BLaER1 (cell line): Measurements from ENCODE around the gene SHROOM2.

ENCODE experiments used
- H3K27ac ChIP-seq: shearing (Covaris generic); formaldehyde crosslinking; 2 replicates; pipeline ENCODE4 v1.8.1; 2022
- H3K27me3 ChIP-seq: shearing (Covaris generic); formaldehyde crosslinking; 2 replicates; pipeline ENCODE4 v1.8.1; 2022
- H3K36me3 ChIP-seq: shearing (Covaris generic); formaldehyde crosslinking; 2 replicates; pipeline ENCODE4 v1.8.1; 2022
- H3K4me1 ChIP-seq: shearing (Covaris generic); formaldehyde crosslinking; 2 replicates; pipeline ENCODE4 v1.8.1; 2022
- H3K4me2 ChIP-seq: shearing (Covaris generic); formaldehyde crosslinking; 2 replicates; pipeline ENCODE4 v1.8.1; 2022
- H3K4me3 ChIP-seq: shearing (Covaris generic); formaldehyde crosslinking; 2 replicates; pipeline ENCODE4 v1.8.1; 2022
- H3K9ac ChIP-seq: shearing (Covaris generic); formaldehyde crosslinking; 2 replicates; pipeline ENCODE4 v1.8.1; 2022
- H3K9me3 ChIP-seq: shearing (Covaris generic); formaldehyde crosslinking; 2 replicates; pipeline ENCODE4 v1.8.1; 2022
- H4K20me1 ChIP-seq: shearing (Covaris generic); formaldehyde crosslinking; 2 replicates; pipeline ENCODE4 v1.8.1; 2022
- Cebpa-rat ChIP-seq: shearing (Covaris generic); IDR thresholded peaks from 2 replicates; pipeline ENCODE4 v1.8.1; 2022

The SHROOM2 gene

GRCh38 chrX:9983441-9983840 lies 197.2 kb downstream of the SHROOM2 start:
- no peaks in the 10 kb centered on the region for H3K27me3 ChIP-seq
- no peak overlapping the region for H3K9ac ChIP-seq
- peaks cover 15% of the 10 kb centered on the region for H3K4me1 ChIP-seq
- no peaks in the 10 kb centered on the region for H4K20me1 ChIP-seq
- no peak overlapping the region for H3K4me3 ChIP-seq
- H3K4me2 ChIP-seq, result no peak overlapping the region
- no peaks in the 10 kb centered on the region for H3K36me3 ChIP-seq
- H3K27ac ChIP-seq, result no peak overlapping the region
- H3K9me3 ChIP-seq, result no peaks in the 10 kb centered on the region
- TF ChIP-seq Cebpa-rat, result no peak

- Histone ChIP-seq H3K4me3 (no peak overlapping the region), H3K27me3 (no peaks in the 10 kb centered on the region), H3K4me1 (peaks cover 15% of the 10 kb centered on the region), H3K36me3 (no peaks in the 10 kb centered on the region), H3K9me3 (no peaks in the 10 kb centered on the region), H3K4me2 (no peak overlapping the region), H3K9ac (no peak overlapping the region), H4K20me1 (no peaks in the 10 kb centered on the region), H3K27ac (no peak overlapping the region)
- no peak for TF ChIP-seq Cebpa-rat
These were observed 197.6 kb downstream of the SHROOM2 start for GRCh38 chrX:9983846-9984245.

- H3K4me1 ChIP-seq, result no peaks in the 10 kb centered on the region
- TF ChIP-seq Cebpa-rat, result no peak
- no peak overlapping the region for H3K27ac ChIP-seq
- H4K20me1 ChIP-seq, result no peaks in the 10 kb centered on the region
- no peak overlapping the region for H3K9ac ChIP-seq
- H3K4me2 ChIP-seq, result no peak overlapping the region
- H3K27me3 ChIP-seq, result no peaks in the 10 kb centered on the region
- H3K9me3 ChIP-seq, result no peaks in the 10 kb centered on the region
- H3K4me3 ChIP-seq, result no peak overlapping the region
- H3K36me3 ChIP-seq, result no peaks in the 10 kb centered on the region
These were observed 202.5 kb downstream of the SHROOM2 start for GRCh38 chrX:9988762-9989161.

- Histone ChIP-seq H3K36me3 (no peaks in the 10 kb centered on the region), H4K20me1 (no peaks in the 10 kb centered on the region), H3K9ac (no peak overlapping the region), H3K4me1 (no peaks in the 10 kb centered on the region), H3K9me3 (no peaks in the 10 kb centered on the region), H3K4me3 (no peak overlapping the region), H3K27ac (no peak overlapping the region), H3K27me3 (no peaks in the 10 kb centered on the region), H3K4me2 (no peak overlapping the region)
- no peak for TF ChIP-seq Cebpa-rat
These were observed 205.8 kb downstream of the SHROOM2 start for GRCh38 chrX:9992061-9992460.

GRCh38 chrX:9992724-9993123 lies 206.5 kb downstream of the SHROOM2 start:
- no peak overlapping the region for H3K9ac ChIP-seq
- 0 out of 2 replicates have a peak, but pooled peaks cover 6% of the 10 kb centered on the region for H3K4me1 ChIP-seq
- H3K4me2 ChIP-seq, result no peak overlapping the region
- TF ChIP-seq Cebpa-rat, result no peak
- H3K27ac ChIP-seq, result no peak overlapping the region
- H4K20me1 ChIP-seq, result no peaks in the 10 kb centered on the region
- no peaks in the 10 kb centered on the region for H3K9me3 ChIP-seq
- H3K36me3 ChIP-seq, result no peaks in the 10 kb centered on the region
- H3K4me3 ChIP-seq, result no peak overlapping the region
- no peaks in the 10 kb centered on the region for H3K27me3 ChIP-seq

GRCh38 chrX:9995855-9996339 lies 209.7 kb downstream of the SHROOM2 start:
- Histone ChIP-seq H3K4me3 (no peak overlapping the region), H3K27me3 (no peaks in the 10 kb centered on the region), H4K20me1 (no peaks in the 10 kb centered on the region), H3K27ac (no peak overlapping the region), H3K4me2 (no peak overlapping the region), H3K36me3 (no peaks in the 10 kb centered on the region), H3K4me1 (peaks cover 6% of the 10 kb centered on the region; the same call in 1 of the 2 replicates), H3K9me3 (no peaks in the 10 kb centered on the region), H3K9ac (no peak overlapping the region)
- no peak for TF ChIP-seq Cebpa-rat

- Histone ChIP-seq H3K4me2 (no peak overlapping the region), H3K36me3 (no peaks in the 10 kb centered on the region), H3K9ac (no peak overlapping the region), H3K4me3 (no peak overlapping the region), H4K20me1 (no peaks in the 10 kb centered on the region), H3K27ac (no peak overlapping the region), H3K4me1 (peaks cover 6% of the 10 kb centered on the region; the same call in 1 of the 2 replicates), H3K27me3 (no peaks in the 10 kb centered on the region), H3K9me3 (no peaks in the 10 kb centered on the region)
- no peak for TF ChIP-seq Cebpa-rat
These were observed 210.8 kb downstream of the SHROOM2 start for GRCh38 chrX:9997041-9997440.

- Histone ChIP-seq H3K4me2 (no peak overlapping the region), H3K27ac (no peak overlapping the region), H3K4me3 (no peak overlapping the region), H3K4me1 (peaks cover 6% of the 10 kb centered on the region; the same call in 1 of the 2 replicates), H3K9ac (no peak overlapping the region), H3K9me3 (no peaks in the 10 kb centered on the region), H4K20me1 (no peaks in the 10 kb centered on the region), H3K36me3 (no peaks in the 10 kb centered on the region), H3K27me3 (no peaks in the 10 kb centered on the region)
- TF ChIP-seq Cebpa-rat, result no peak
These were observed 211.3 kb downstream of the SHROOM2 start for GRCh38 chrX:9997524-9997923.
